Midbrain (tissue), 1 donor: ENCODE measurements around the gene SEC16A.

Experiments
- DNase-seq: peaks from one replicate; lab custom pipeline; 2025; lab: John Stamatoyannopoulos, UW

SEC16A gene

DNA sequence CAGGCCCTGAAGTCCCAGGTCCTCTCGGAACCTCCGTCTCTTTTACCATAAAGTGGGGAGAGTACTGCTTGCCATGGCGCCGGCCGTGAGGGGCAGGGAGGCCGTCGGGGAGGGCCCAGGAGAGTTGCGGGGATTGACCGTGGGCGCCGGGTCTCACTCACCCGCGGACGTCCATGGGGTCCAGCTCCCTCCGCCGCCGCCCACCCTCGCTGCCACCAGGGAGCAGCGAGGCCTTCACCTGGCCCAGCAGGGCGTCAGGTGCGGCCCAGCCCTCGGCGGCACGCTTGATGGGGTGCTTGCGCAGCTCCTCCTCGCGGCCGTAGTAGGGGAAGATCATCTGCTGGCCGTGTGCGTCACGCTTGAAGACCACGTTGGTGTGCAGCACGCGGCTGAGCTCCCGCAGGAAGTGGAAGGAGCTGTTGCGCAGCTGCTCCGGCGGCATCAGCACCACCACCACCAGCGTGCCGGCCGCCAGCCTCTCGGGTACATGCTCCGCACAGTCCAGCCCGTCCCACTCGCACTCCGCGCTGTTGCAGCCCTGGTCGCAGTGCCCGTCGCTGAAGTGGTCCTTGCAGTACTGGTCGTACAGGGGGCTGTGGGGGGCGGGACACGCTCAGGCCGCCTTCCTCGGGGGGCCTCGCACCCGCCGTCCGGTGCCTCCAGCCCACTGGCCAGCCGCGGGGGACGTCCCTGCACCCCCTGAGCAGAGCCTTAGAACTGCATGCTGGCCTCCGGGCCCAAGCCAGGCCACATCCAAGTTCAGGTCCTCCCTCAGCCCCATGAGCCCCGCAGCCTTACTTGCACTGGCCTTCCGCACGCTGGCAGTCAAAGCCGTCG lies 21.9 kb upstream of the SEC16A start:
- no peak for DNase-seq

DNA sequence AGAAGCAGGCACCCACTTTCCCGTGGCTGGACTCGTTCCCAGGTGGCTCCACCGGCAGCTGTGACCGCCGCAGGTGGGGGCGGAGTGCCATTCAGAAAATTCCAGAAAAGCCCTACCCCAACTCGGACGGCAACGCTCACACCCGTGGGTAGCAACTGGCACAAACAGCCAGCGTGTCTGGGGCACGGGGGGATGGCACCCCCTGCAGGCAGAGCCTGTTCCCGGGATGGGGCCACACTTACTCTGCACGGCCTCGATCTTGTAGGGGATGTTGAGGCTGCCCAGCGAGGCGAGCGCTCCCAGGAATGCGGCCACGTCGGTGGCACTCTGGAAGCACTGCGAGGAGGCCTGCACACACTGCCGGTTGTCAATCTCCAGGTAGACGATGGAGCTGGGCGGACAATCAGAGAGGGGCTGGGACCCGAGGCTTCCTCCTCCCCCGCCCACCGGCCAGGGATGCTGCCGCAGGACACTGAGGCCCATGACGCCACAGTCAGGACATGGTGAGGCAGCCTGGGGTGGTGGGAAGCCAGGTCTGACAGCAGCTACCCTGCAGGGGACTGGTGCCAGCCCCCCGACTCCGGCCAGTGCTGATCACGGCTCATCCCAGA lies 20.2 kb upstream of the SEC16A start:
- no peak for DNase-seq

DNA sequence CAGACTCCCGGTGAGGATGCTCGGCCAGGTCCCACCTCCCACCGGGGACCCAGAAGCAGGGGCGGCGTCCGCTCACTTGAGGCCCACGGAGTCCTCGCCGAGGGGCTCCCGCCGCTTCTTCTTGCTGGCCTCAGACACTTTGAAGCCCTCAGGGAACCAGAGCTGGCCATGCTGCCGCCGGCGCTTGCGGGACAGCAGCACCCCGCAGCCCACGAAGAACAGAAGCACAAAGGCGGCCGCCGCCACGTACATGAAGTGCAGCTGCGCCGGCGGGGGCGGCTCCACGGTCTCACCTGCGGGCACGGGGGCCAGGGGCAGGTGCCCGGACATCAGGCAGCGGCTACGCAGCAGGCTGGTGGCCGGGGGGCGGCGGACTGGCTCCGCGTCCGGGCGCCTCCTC lies 19.4 kb upstream of the SEC16A start:
- no peak for DNase-seq

DNA sequence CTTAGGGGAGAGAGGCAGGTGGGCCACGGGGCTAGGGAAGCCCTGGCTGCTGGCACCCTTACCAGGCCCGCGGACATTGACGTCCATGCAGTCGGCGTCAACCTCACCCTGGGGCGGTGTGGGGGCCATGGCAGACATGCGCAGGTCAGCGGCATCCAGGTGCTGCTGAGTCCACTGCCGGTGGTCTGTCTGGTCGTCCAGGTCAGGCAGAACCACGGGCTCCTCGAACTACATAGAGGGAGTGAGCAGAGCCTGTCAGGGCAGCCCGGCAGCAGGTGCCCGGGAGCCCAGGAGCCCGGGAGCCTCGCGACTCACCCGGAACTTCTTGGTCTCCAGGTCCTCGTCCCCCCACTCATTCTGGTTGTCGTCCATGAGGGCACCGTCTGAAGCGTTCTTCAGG lies 18.8 kb upstream of the SEC16A start:
- DNase-seq: no peak

DNA sequence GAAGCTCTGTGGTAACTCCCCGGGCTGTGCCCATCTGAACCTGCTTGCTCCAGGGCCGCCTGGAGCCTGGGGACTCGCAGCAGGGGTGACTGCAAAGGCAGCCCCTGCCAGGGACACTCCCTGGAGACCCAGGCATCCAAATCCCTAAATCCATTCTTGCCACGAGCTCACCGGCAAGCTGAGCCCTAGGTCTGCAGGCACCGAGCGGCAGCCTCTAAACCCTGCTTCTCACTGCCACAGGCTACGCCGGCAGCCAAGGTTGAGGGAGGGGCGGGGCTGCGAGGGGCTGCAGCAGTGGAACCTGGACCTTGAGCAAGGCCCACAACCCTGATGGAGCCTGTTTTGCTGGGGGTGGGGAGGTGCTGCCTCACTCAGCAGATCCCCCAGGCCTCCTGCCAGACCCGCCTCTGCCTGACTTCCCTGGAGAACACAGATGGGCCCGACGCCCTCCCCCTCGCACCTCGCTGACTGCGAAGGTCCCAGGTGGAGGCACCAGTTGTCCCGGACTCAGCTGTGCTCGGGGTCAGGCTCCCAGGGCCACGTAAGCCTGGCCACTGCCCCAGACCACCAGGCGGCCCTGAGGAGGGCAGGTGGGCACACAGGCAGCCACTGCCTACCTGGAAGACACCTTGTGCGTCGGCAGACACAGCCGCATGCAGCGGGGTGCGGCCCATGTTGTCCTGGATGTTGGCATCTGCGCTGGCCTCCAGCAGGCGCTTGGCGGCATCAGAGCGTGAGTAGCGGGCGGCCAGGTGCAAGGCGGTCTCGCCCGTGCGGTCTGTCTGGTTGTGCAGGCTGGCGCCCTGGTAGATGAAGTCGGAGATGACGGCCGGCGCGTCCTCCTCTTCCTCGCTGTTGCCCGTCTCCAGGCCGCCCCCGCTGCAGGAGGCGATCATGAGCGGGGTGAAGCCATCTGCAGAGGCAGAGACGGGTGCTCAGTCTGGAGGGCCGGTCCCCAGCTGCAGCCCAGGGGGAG lies 17.4 kb upstream of the SEC16A start:
- no peak for DNase-seq

DNA sequence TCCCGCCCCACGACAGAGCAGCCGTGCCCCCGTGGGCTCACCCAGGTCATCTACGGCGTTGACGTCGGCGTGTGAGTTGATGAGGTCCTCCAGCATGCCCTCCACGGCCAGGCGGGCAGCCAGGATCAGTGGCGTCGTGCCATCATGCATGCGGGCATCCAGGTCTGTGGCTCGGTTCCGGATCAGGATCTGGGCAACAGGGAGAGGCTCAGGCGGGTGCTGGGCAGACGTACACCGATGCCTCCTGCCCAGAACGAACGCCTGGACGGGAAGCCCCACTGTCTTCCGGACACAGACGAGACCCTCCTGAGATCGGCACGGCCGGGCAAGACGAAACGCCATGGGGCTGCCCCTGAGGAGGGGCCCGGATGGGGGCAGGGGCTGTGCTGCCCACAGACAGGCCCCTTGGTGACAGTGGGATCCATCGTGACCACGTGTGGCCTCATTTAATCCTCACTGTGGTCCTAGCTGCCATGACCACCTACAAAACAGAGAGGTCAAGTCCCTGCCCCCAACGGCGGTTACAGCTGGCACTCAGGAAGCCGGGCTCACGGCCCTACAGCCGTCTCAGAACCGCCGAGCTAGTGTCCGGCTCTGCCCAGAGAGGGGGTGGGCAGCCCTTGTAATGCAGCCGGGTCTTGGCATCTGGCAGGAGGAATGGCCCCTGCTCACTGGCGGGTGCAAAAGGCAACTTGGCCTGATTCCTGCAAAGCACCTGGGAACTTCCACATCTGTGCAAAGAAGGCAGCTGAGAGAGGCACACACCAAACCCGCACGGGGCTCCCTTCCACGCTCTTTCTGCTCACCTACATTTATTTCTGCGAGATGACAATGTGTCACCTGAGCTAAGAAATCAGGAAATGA lies 16.5 kb upstream of the SEC16A start:
- peak; percentile 3 for DNase-seq

DNA sequence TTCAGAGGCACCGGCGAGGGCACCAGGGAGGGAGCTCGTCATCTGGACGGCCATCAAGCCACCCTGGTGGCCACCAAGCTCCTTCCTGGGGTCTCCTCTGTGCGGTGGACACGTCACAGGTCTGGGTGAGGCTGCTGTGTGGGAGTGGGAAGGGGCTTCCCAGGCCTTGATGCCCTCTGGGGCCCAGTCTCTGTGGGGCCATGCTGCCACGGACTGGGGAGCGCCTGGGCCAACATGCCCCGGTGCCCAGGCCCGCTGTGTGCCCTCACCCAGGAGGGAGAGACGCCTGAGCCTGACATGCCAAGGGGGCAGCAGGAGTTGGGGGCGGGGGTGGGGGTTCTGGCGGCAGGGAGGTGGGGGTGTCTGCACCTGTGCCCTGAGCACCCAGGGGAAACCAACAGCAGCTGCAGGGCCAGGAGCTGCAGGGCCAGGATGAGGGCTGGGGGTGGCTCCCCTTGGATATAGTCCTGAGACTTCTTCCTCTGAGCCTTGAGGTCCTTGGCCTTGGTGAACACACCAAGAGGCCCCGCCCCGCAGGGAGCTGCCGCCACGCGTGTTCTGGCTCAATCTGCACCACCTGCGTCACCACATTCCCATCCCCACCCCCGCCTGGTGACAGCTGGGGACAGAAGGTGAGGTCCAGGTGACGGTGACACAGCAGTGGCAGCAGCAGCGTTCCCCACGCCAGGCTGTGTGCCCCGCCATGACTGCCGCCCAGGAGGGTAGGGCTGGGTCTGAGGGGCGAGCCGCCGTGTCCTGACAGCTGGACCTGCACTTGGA lies 15.3 kb upstream of the SEC16A start:
- DNase-seq: no peak

DNA sequence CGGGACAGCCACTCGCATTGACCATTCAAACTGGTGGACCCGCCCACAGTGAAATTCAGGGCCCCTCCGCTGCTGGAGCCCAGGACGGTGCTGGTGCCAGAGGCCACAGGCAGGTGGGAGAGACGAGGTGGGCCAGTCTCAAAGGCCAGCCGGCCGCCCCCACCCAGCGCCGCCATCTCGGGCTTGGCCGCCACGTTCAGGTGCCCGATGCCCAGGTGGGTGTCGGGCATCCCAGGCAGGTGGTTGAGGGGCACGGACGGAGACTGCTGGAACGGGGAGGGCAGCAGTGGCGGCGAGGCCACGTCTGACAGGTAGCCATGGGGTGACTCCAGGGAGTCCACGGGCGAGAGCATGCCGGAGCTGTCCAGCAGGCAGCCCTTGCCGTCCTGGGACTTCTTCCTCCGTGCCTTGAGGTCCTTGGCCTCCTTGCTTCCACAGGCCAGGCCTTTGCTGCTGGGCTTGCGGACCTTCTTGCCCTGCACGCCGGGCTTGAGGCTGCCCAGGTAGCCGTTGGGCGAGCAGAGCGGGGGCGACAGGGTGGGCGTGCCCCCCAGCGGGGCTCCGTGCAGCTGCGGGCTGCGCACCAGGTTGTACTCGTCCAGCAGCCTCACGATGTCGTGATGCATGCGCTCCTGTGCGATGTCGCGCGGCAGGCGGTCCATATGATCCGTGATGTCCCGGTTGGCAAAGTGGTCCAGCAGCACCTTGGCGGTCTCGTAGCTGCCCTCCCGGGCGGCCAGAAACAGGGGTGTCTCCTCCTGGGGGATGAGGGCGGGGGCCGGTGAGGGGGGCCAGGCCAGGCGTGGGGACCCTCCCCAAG lies 14.2 kb upstream of the SEC16A start:
- no peak for DNase-seq

DNA sequence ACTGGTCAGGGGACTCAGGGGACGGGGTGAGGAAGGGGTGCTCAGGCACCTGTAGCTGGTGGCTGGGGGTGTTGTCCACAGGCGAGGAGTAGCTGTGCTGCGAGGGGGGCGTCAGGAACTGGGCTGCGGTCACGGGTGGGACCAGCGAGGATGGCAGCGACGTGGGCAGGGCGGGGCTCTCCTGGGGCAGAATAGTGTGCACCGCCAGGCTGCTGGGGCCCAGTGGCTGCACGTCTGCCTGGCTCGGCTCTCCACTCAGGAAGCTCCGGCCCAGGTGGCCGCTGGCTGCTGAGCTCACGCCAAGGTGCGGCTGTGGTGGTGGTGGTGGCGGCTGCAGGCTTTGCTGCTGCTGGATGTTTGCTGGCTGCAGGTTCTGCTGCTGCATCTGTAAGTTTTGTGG lies 13.3 kb upstream of the SEC16A start:
- DNase-seq: no peak

DNA sequence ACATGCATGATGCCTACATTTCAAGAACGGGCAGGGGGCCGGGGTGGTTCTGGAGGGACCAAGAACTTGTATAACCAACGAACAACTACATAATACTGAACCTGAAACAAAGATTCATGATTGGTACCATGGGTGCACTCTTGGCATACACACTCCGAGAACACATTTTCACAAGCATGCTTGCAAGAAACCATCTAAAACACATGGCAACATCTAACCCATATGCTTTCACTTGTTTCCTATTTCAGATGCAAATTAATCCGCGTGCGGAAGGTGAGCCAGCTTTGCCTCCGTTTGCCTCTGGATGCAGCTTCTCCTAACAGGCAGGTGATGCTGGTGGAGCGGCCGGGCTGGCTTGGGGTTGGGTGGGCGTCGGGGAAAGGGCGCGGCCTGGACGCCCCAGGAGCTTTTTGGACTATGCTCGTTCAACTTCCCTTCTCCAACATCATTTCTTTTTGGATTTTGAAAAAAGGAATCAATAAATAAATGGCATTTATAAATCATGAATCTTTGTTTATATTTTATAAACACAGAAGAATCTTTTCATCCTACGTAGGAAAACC lies 12.5 kb upstream of the SEC16A start:
- DNase-seq: no peak

DNA sequence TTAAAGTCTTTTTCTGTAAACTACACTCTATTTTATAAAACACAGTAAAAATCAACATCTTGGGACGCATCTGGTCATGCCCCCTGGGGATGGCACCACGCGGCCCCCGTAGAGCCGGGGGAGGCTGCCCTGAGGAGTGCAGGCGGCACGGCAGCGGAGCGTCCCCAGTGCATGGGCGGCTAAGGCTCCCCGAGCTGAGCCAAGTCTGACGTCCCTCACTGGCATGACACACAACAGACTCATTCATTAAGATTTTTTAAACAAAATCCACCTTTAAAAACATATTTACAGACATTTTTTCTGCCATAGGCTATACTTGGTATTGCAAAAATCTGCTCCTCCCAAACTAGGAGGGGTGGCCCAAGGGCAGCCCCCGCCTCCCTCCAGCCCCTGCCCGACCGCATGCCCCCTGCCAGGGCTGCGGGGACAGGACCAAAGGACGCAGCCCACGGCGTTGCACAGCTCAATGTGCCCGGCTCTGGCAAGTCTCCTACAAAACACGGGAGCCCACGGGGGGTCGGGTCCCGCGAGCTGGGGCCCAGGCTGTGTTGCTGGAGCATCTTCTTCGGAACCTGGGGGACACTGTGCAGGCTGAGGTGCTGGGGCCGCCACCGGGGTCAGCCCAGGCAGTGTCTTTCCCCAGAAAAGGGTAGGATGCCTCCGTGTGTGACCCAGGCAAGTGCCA lies 11.8 kb upstream of the SEC16A start:
- DNase-seq: peak; percentile 17

DNA sequence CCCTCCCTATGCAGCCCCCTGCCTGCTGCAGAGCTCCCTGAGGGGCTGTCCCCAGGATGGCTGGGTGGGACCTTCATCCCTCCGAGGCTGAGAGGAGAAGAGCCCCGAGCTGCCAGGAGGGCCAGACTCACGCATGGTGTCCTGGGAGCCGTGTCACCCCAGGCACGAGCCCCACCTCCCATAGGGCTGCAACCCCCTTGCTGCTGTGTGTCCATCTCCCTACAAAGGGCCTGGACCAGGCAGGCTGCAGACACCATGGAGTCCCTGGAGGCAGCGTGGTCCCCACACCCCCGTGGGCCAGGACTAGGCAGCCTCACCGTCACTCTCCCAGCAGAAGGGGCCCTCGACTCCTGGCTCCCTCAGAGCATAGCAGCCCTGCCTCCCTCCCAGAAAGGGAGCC lies 11.2 kb upstream of the SEC16A start:
- DNase-seq: no peak

DNA sequence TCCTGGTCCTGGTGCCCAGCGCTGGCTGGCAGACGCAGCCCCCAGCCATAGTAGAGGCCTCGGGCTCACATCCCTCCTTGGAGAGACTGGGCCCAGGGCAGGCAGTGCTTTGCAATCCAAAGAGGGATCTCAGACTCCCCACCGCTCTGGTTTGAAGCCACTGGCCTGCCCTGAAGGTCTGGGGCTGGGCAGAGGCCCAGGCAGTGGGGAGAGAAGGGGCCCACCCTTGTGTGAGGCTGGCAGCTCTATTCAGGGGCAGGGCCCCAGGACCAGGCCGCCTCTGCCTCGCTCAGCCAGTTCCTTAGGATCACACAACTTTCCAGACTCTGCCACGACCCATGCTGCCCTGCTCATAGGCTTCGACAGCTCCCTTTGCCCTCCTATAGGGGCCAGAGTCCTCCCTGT lies 10.7 kb upstream of the SEC16A start:
- DNase-seq: peak; percentile 25

DNA sequence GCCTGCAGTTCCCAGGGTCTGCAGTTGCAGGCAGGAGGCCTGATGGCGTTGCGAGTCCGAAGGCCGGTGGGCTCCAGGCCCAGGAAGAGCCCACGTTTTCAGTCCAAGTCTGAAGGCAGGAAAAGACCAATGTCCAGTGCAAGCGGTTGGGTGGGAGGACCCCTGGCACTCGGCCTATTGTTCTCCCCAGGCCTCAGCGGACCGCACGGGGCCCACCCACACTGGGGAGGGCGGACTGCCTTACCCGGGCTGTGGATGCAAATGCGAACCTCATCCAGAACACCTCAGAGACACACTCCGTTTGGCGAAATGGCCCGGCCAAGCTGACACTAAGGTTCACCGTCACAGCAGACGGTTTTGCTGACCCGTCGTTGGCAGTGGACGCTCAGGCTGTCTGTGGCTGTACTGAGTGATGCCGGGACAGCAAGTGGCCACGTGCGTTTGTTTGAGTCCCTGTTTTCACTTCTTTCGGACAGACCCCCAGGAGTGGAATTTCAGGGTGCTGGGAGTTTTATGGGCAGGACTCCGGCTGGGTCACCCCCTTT lies 10.2 kb upstream of the SEC16A start:
- DNase-seq: no peak

DNA sequence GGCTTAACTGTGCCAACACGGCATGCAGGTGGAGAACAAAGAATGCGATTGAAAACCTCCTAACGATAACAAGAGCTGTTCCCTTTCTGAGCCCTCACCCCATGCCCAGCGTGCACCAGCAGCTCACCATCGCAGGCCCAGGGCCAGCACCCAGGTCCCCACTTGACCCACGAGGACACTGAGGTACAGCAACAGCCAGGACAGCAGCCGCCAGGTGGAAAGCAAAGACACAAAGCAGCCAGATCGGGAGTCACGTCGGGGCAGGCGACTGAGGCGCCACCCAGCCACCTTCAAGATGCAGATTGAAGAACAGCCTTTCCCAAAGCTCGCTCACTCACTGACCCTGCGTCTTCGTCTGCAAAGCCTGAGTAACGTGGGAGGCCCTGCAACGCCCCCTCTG lies 6.9 kb upstream of the SEC16A start:
- no peak for DNase-seq

DNA sequence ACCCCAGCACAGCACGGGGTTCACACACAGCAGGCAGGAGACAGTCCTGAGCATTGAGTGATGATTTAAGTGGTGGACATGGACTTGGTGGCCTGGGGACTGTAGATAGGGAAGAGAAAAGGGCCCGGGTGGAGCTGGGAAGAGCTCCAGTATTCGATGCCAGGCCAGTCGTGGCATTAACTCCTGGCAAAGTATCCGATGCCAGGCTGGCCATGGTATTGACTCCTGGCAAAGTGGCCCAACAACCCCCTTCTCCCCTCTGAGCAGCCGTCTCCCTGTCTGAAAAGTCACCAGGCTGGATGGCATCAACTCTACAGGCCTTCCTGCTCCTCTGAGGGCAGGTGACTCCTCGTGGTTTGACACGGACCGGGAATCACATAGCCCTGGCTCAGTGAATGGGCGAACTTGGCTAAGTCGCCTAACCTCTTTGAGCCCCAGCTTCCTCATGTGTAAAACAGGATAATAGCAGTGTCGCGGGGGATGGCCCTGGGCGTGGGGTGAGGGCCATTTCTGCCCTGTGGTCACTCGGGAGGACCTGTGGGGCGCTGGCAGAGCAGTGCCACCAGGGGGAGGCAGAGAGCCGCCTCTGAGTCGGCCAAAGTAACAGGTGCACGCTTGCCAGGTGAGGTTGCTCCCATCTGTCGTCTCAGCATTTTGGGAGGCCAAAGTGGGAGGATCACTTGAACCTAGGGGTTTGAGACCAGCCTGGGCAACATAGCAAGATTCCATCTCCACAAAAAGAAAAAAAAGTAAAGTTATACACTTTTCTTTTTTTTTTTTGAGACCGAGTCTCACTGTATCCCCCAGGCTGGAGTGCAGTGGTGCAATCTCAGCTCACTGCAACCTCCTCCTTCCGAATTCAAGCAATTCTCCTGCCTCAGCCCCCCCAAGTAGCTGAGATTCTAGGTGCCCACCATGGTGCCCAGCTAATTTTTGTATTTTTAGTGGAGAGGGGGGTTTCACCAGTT lies 5.7 kb upstream of the SEC16A start:
- DNase-seq: peak; percentile 39

DNA sequence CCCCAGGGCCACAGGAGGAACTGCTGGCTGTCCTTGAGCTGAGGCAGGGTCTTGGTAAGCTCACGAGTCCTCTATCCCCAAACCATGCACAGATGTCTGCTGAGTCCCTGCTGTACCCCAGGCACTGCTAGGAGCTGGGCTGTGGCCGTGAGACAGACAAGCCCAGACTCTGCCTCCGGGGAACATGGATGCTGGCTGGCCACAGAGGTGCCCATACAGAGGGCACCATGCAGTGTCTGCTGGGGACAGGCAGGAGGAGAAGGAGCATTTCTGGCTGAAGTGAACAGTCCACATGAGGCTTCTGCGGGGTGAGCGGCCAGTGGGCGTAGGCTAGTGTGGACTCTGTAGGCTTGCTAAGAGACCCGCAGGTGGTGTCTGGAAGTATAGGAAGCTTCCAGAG lies 4.8 kb upstream of the SEC16A start:
- no peak for DNase-seq
